WTC11 (cell line): ENCODE results near the gene OSBPL7.

Experiments
- AFF4 ChIP-seq: sonication (generic); formaldehyde crosslinking; IDR thresholded peaks from 2 replicates; pipeline ENCODE4 v1.8.1; 2023; ENCODE audit warnings: mild to moderate bottlenecking, missing genetic modification reagents, borderline replicate concordance
- FOXK1 ChIP-seq: sonication (generic); formaldehyde crosslinking; IDR thresholded peaks from 2 replicates; pipeline ENCODE4 v1.8.0; 2022; ENCODE audit warnings: mild to moderate bottlenecking, moderate library complexity, missing genetic modification reagents
- JUN ChIP-seq: sonication (generic); formaldehyde crosslinking; IDR thresholded peaks from 2 replicates; pipeline ENCODE4 v1.8.0; 2023; ENCODE audit warnings: mild to moderate bottlenecking, missing genetic modification reagents
- SMAD3 ChIP-seq: sonication (generic); formaldehyde crosslinking; IDR thresholded peaks from 2 replicates; pipeline ENCODE4 v1.8.0; 2022; ENCODE audit warnings: missing genetic modification reagents, mild to moderate bottlenecking, borderline replicate concordance
- SP1 ChIP-seq: sonication (generic); formaldehyde crosslinking; conservative IDR thresholded peaks from 2 replicates; pipeline ENCODE4 v1.8.1; 2022; ENCODE audit warnings: missing genetic modification reagents
- ZNF416 ChIP-seq: fragments of 250-450 bp; sonication (Bioruptor Pico); IDR thresholded peaks from 2 replicates; pipeline ENCODE4 v1.9.0; 2021; ENCODE audit warnings: mild to moderate bottlenecking, inconsistent platforms
- TF ChIP-seq, protein P1 (sequence below): fragments of 200-600 bp; IDR thresholded peaks from 2 replicates; pipeline ENCODE4 v1.8.0; 2022; ENCODE audit warnings: antibody characterized with exemption
- TF ChIP-seq, protein P2 (sequence below): sonication (generic); formaldehyde crosslinking; IDR thresholded peaks from 2 replicates; pipeline ENCODE4 v1.8.1; 2022; ENCODE audit warnings: low read depth, missing genetic modification reagents, borderline replicate concordance

DNA sequence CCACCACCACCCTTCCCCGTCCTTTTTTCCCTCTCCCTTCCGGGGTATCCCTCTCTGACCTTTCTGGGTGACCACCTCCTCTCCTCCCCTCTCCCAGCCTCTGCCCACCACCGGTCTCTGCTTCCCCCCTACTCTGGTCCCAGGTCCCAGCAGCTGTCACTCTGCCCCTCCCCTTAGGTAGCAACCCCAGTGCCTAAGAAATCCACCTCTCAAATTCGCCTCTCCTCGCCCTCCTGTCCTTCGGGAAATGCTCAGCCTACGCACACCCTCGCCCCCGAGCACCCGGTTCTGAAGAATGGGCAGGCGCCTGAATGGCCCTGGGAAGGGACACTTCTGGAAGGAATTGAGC is 30.1 kb upstream of the OSBPL7 start:
- TF ChIP-seq AFF4 (CRISPR knock-in tag) (no peak), JUN (CRISPR knock-in tag) (no peak), SP1 (CRISPR knock-in tag) (no peak), SMAD3 (CRISPR knock-in tag) (no peak), ZNF416 (CRISPR knock-in tag) (no peak), FOXK1 (CRISPR knock-in tag) (no peak)
- TF ChIP-seq, protein P1, sequence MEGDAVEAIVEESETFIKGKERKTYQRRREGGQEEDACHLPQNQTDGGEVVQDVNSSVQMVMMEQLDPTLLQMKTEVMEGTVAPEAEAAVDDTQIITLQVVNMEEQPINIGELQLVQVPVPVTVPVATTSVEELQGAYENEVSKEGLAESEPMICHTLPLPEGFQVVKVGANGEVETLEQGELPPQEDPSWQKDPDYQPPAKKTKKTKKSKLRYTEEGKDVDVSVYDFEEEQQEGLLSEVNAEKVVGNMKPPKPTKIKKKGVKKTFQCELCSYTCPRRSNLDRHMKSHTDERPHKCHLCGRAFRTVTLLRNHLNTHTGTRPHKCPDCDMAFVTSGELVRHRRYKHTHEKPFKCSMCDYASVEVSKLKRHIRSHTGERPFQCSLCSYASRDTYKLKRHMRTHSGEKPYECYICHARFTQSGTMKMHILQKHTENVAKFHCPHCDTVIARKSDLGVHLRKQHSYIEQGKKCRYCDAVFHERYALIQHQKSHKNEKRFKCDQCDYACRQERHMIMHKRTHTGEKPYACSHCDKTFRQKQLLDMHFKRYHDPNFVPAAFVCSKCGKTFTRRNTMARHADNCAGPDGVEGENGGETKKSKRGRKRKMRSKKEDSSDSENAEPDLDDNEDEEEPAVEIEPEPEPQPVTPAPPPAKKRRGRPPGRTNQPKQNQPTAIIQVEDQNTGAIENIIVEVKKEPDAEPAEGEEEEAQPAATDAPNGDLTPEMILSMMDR, result no peak
- TF ChIP-seq, protein P2, sequence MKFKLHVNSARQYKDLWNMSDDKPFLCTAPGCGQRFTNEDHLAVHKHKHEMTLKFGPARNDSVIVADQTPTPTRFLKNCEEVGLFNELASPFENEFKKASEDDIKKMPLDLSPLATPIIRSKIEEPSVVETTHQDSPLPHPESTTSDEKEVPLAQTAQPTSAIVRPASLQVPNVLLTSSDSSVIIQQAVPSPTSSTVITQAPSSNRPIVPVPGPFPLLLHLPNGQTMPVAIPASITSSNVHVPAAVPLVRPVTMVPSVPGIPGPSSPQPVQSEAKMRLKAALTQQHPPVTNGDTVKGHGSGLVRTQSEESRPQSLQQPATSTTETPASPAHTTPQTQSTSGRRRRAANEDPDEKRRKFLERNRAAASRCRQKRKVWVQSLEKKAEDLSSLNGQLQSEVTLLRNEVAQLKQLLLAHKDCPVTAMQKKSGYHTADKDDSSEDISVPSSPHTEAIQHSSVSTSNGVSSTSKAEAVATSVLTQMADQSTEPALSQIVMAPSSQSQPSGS (CRISPR knock-in tag), result no peak
